Thyroid gland (tissue), 4 donors: ENCODE results near the gene PADI4. TPM values are rescaled to one million over a fixed set of nuclear protein-coding genes. Genes with fewer than 3 reads are reported as not detected.
A peak's percentile ranks its signal among the peaks of the same experiment; 100 is the strongest.

Experiments used
- DNase-seq, 2 donors: peaks; one replicate each; pipeline ENCODE4 v3.0.0-alpha.2; 2019
- H3K27ac ChIP-seq, 3 donors: fragments of 200-600 bp; sonication (generic); 1 replicate in 2 of 3; 2 replicates in 1 of 3; pipeline ENCODE4 v1.5.1; 2016 to 2019; ENCODE audit warnings: mild to moderate bottlenecking in 1 of 3, moderate library complexity in 1 of 3
- H3K27me3 ChIP-seq: fragments of 200-600 bp; sonication (generic); one replicate; pipeline ENCODE4 v1.5.1; 2019
- H3K36me3 ChIP-seq, 2 donors: fragments of 200-600 bp; sonication (generic); one replicate each; pipeline ENCODE4 v1.5.1; 2016 to 2019
- H3K4me1 ChIP-seq, 2 donors: fragments of 200-600 bp; sonication (generic); one replicate each; pipeline ENCODE4 v1.5.1; 2017 to 2019
- H3K4me3 ChIP-seq, 3 donors: fragments of 200-600 bp; sonication (generic); replicated peaks in 1 of 3; 1 replicate in 2 of 3; 2 replicates in 1 of 3; pipeline ENCODE4 v1.5.1; 2016; ENCODE audit warnings: mild to moderate bottlenecking in 1 of 3
- H3K9me3 ChIP-seq: fragments of 200-600 bp; sonication (generic); one replicate; pipeline ENCODE4 v1.5.1; 2017
- CTCF ChIP-seq, 6 experiments: fragments of 200-600 bp in 3 of 6; fragments of 450-650 bp in 3 of 6; sonication (generic) in 3 of 6; IDR thresholded peaks; one replicate each; pipeline ENCODE4 v1.5.1; 2016 to 2019; ENCODE audit warnings: antibody characterized with exemption in 6 of 6, mild to moderate bottlenecking in 2 of 6, inconsistent platforms in 1 of 6, moderate library complexity in 1 of 6
- POLR2A ChIP-seq, 2 donors: fragments of 450-650 bp; IDR thresholded peaks; one replicate each; pipeline ENCODE4 v1.6.1; 2017; ENCODE audit warnings: antibody characterized with exemption in 2 of 2, mild to moderate bottlenecking in 2 of 2, moderate library complexity in 1 of 2
- WGBS, 2 donors: methylation state at CpG; one replicate each; pipeline ENCODE4 v1.1.5; 2017; 5-methylcytosine and 5-hydroxymethylcytosine counted together
- intact Hi-C: fragments of 100-400 bp; cut with DNase I; formaldehyde crosslinking; loops from one replicate; pipeline ENCODE4 v1.15.1; 2023
- total RNA-seq, 4 donors: library from RNA; depleted of rRNA; stranded (reverse); fragments of >200 nt; gene quantifications; one replicate each; pipeline ENCODE4 v1.2.3, GENCODE V29; 2016

PADI4 gene
- total RNA-seq, 4 donors from 2014 or later, result 0.45 TPM; not detected in 3

DNA sequence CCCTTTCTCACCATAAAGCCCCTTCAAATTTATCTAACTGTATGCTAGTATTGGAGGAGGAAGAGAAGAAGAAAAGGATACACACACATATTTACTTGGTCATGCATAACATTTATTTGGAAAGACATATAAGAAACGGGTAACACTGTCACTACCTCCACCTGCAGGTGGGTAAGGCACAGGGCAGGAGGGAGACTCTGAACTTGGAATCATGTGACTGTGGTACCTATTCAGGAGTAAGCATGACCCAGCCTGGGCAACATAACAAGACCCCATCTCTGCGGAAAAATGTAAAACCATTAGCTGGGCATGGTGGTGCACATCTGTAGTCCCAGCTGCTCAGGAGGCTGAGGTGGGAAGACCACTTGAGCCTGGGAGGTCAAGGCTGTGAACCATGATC lies 62.6 kb downstream of the PADI4 start:
- TF ChIP-seq POLR2A (IDR thresholded peaks at IDR 0.05) (no peak), CTCF (IDR thresholded peaks at IDR 0.05) (peak in 1 of 6 experiments; percentile 12)
- DNase-seq, result no peak
- no peaks in the 10 kb centered on the region for H3K36me3 ChIP-seq
- no peak overlapping the region for H3K4me3 ChIP-seq
- no peaks in the 10 kb centered on the region for H3K4me1 ChIP-seq
- H3K27ac ChIP-seq, result no peak overlapping the region
- H3K9me3 ChIP-seq, result no peaks in the 10 kb centered on the region
- WGBS, 2 donors, result 31 to 54% methylated on average over 2 of the region's 2 CpGs
- H3K27me3 ChIP-seq, result no peaks in the 10 kb centered on the region
- intact Hi-C loops, result no loop called here

DNA sequence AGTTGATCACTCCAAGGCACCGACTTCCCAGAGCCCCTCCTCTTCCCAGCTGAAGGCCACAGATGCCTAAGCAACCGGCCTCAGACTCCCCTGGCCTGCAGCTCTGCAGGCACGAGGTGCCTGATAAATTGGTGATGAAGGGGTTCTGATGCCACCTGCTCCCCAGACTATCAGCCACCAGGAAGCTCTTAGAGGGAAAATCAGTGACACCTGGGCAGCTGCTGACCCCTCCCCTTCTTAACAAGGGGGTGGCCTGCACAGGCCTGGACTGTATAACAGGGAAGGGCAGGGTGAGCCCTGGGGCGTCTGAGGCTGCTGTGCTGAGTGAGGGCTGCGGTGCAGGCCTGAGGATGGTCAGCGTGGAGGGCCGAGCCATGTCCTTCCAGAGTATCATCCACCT lies 63.9 kb downstream of the PADI4 start, which contains the start of gene PADI6:
TSS of gene PADI6 (plus strand) at position 301 of the 400 bp plus-strand sequence. CDS start at position 351, 50 bp downstream.
- no peak within 1 kb of the TSS for H3K4me3 ChIP-seq
- 50 to 63% methylated on average over 3 of the region's 7 CpGs for WGBS, 2 donors
- no peaks in the 10 kb centered on the region for H3K4me1 ChIP-seq
- H3K36me3 ChIP-seq, result no peaks in the 10 kb centered on the region
- H3K27ac ChIP-seq, result no peak within 1 kb of the TSS
- H3K27me3 ChIP-seq, result no peaks in the 10 kb centered on the region
- TF ChIP-seq POLR2A (IDR thresholded peaks at IDR 0.05), result no peak
- TF ChIP-seq CTCF (IDR thresholded peaks at IDR 0.05), result no peak
- intact Hi-C loops, result no loop called here
- no peaks in the 10 kb centered on the region for H3K9me3 ChIP-seq
- DNase-seq, result no peak

GRCh38 chr1:17372955-17373354 lies 65.0 kb downstream of the PADI4 start:
- 74 to 80% methylated on average over 12 to 18 of the region's 18 CpGs for WGBS, 2 donors

GRCh38 chr1:17375651-17376050 lies 67.7 kb downstream of the PADI4 start:
- Histone ChIP-seq H3K27me3 (no peaks in the 10 kb centered on the region), H3K4me3 (no peak overlapping the region), H3K36me3 (no peaks in the 10 kb centered on the region), H3K4me1 (no peaks in the 10 kb centered on the region), H3K9me3 (no peaks in the 10 kb centered on the region), H3K27ac (no peak overlapping the region)
- TF ChIP-seq CTCF (IDR thresholded peaks at IDR 0.05) (no peak), POLR2A (IDR thresholded peaks at IDR 0.05) (no peak)
- intact Hi-C loops, result no loop called here
- 94 to 95% methylated on average over 10 of the region's 10 CpGs for WGBS, 2 donors
- no peak for DNase-seq

More at GRCh38 chr1:17372955-17373354, 65.0 kb downstream of the PADI4 start:
- Histone ChIP-seq H3K4me1 (no peaks in the 10 kb centered on the region), H3K27ac (no peak overlapping the region), H3K27me3 (no peaks in the 10 kb centered on the region), H3K4me3 (no peak overlapping the region), H3K36me3 (no peaks in the 10 kb centered on the region), H3K9me3 (no peaks in the 10 kb centered on the region)
- no peak for DNase-seq
- intact Hi-C loops, result no loop called here
- TF ChIP-seq POLR2A (IDR thresholded peaks at IDR 0.05), result no peak
- TF ChIP-seq CTCF (IDR thresholded peaks at IDR 0.05), result no peak

DNA sequence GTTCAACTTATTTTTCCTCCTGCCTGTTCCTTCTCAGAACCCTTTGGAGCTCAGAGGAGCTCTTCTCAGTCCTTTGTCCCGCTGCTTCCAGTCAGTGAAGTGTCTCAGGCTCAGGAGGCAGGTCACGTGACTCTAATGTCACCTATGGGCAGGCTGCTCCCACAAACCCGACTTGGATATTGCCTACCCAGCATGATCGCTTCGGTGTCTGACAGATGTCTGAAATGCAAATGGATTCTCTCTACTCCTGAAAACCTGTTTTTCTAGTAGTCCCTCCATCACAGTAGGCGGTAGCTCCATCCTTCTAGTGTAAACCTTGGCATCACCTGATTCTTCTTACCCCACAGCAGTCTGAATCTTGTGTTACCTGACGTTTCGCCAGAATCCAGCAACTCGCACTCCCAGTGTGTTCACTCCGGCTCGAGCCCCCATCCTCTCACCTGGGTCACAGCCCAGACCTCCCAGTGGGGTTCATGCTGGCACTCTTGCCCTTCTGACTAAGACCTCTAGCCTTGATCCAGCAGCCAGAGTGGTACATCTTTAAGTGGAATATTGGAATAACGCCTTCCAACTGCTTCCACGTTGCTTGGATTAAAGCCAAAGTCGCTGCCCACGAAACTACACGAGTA lies 69.4 kb downstream of the PADI4 start:
- H3K4me3 ChIP-seq, result no peak overlapping the region
- intact Hi-C loops, result no loop called here
- no peaks in the 10 kb centered on the region for H3K4me1 ChIP-seq
- no peak for TF ChIP-seq CTCF (IDR thresholded peaks at IDR 0.05)
- no peak for TF ChIP-seq POLR2A (IDR thresholded peaks at IDR 0.05)
- peak; percentile 3 to 12 for DNase-seq
- H3K36me3 ChIP-seq, result no peaks in the 10 kb centered on the region
- H3K27ac ChIP-seq, result no peak overlapping the region
- no peaks in the 10 kb centered on the region for H3K27me3 ChIP-seq
- 8 to 22% methylated on average over 16 of the region's 16 CpGs for WGBS, 2 donors
- H3K9me3 ChIP-seq, result no peaks in the 10 kb centered on the region
